Activated naive CD8-positive, alpha-beta T cell treated with anti-CD3 and anti-CD28 coated beads, Interleukin-2, amount 10 ng/mL, durations not matched to agents 7 days and 5 days (primary cell): ENCODE results near the gene IKZF3. TPM values are rescaled to one million over a fixed set of nuclear protein-coding genes. Genes with fewer than 3 reads are reported as not detected.
A peak's percentile ranks its signal among the peaks of the same experiment; 100 is the strongest.
"Not testable (repeated sequence)": the region's sequence is repeated elsewhere in the genome, so short reads cannot be mapped to it uniquely, and the experiment has no call there.

Experiments used
- ATAC-seq: fragments of 150-1000 bp; cut with Tn5 transposase; one replicate; pipeline ENCODE4 v1.10.0; 2021; ENCODE audit warnings: low read depth, moderate library complexity
- POLR2A ChIA-PET: fragments of 350-600 bp; sonication (Branson Sonifier 250); formaldehyde crosslinking; loops from one replicate; lab custom pipeline; 2021; ENCODE audit warnings: antibody characterized with exemption; lab: Charles Lee
- DNase-seq: peaks from one replicate; pipeline ENCODE4 v3.0.0; 2021
- H3K27ac Mint-ChIP-seq: one replicate; pipeline ENCODE4 v1.8.0; 2022; ENCODE audit warnings: mild to moderate bottlenecking, mixed read lengths
- H3K27me3 Mint-ChIP-seq: one replicate; pipeline ENCODE4 v1.8.0; 2022; ENCODE audit warnings: mild to moderate bottlenecking, moderate library complexity, mixed read lengths
- H3K36me3 Mint-ChIP-seq: one replicate; pipeline ENCODE4 v1.8.0; 2021; ENCODE audit warnings: mild to moderate bottlenecking, mixed read lengths
- H3K4me1 Mint-ChIP-seq: one replicate; pipeline ENCODE4 v1.8.0; 2021; ENCODE audit warnings: mixed read lengths
- H3K4me3 Mint-ChIP-seq: one replicate; pipeline ENCODE4 v1.8.0; 2022; ENCODE audit warnings: mild to moderate bottlenecking, moderate library complexity, mixed read lengths
- H3K9me3 Mint-ChIP-seq: one replicate; pipeline ENCODE4 v1.8.0; 2021; ENCODE audit warnings: mixed read lengths
- total RNA-seq, 2 experiments: library from RNA; stranded (reverse); gene quantifications; one replicate each; pipeline ENCODE4 v1.2.3, GENCODE V29; 2021

IKZF3 gene
- 10 to 100 TPM; 78.5 to 83.5 TPM for total RNA-seq

GRCh38 chr17:39863918-39864746 is at the start of gene IKZF3:
TSS of gene IKZF3 (minus strand) at chr17:39864312. CDS start at chr17:39864126, 186 bp downstream.
- Mint-ChIP-seq H3K27ac (peak within 1 kb of the TSS; percentile 92), H3K4me3 (peak within 1 kb of the TSS; percentile 91), H3K27me3 (no peaks in the 10 kb centered on the region), H3K9me3 (no peaks in the 10 kb centered on the region), H3K4me1 (peaks cover 49% of the 10 kb centered on the region), H3K36me3 (peaks cover 8% of the 10 kb centered on the region)
- DNase-seq (peak; percentile 82), ATAC-seq (peak; percentile 77)
- POLR2A ChIA-PET = interaction anchor here (0.9 to 2.3 kb wide), 7 partner anchors 45 to 134 kb away, joined by 3 to 10 read pairs (median 4); partner anchors contain the start of genes MIEN1 and PSMD3

- peaks cover 52% of the 10 kb centered on the region for H3K36me3 Mint-ChIP-seq
These were observed 44.8 kb upstream of the IKZF3 start for GRCh38 chr17:39908789-39909352.

GRCh38 chr17:39904990-39905288 is 40.8 kb upstream of the IKZF3 start:
- Mint-ChIP-seq H3K4me1 (peaks cover 33% of the 10 kb centered on the region), H3K27ac (peak overlapping the region; percentile 15), H3K27me3 (no peaks in the 10 kb centered on the region), H3K4me3 (no peak overlapping the region), H3K9me3 (no peaks in the 10 kb centered on the region), H3K36me3 (peaks cover 55% of the 10 kb centered on the region)
- ATAC-seq (no peak), DNase-seq (no peak)
- POLR2A ChIA-PET = interaction anchor here (1.7 kb wide), 1 partner anchor 21 kb away, joined by 6 read pairs; no protein-coding TSS in a partner anchor

More at GRCh38 chr17:39908789-39909352, 44.8 kb upstream of the IKZF3 start:
- Mint-ChIP-seq H3K4me3 (no peak overlapping the region), H3K9me3 (no peaks in the 10 kb centered on the region), H3K4me1 (peaks cover 23% of the 10 kb centered on the region), H3K27me3 (no peaks in the 10 kb centered on the region), H3K27ac (no peak overlapping the region)
- DNase-seq (no peak), ATAC-seq (no peak)
- POLR2A ChIA-PET = interaction anchor here (0.8 to 1.0 kb wide), 2 partner anchors 14 to 24 kb away, joined by 3 read pairs; no protein-coding TSS in a partner anchor

- Mint-ChIP-seq H3K36me3 (peaks cover 55% of the 10 kb centered on the region), H3K4me3 (peak overlapping the region; percentile 70), H3K4me1 (peaks cover 33% of the 10 kb centered on the region), H3K27me3 (no peaks in the 10 kb centered on the region), H3K27ac (peak overlapping the region; percentile 84), H3K9me3 (no peaks in the 10 kb centered on the region)
- POLR2A ChIA-PET = interaction anchor here (1.5 kb wide), 1 partner anchor 23 kb away, joined by 5 read pairs; no protein-coding TSS in a partner anchor
- peak; percentile 99 for ATAC-seq
- DNase-seq = no peak
These were observed 39.2 kb upstream of the IKZF3 start for GRCh38 chr17:39903158-39903884.

- Mint-ChIP-seq H3K4me1 (peaks cover 33% of the 10 kb centered on the region), H3K36me3 (peaks cover 52% of the 10 kb centered on the region)
- not testable (repeated sequence) for H3K27me3 Mint-ChIP-seq, H3K27ac Mint-ChIP-seq, DNase-seq, H3K9me3 Mint-ChIP-seq, H3K4me3 Mint-ChIP-seq, ATAC-seq
- POLR2A ChIA-PET = interaction anchor here (1.5 kb wide), 1 partner anchor 24 kb away, joined by 5 read pairs; no protein-coding TSS in a partner anchor
These were observed 37.9 kb upstream of the IKZF3 start for GRCh38 chr17:39902027-39902426.

GRCh38 chr17:39899215-39899614 is 35.1 kb upstream of the IKZF3 start:
- Mint-ChIP-seq H3K4me3 (no peak overlapping the region), H3K9me3 (no peaks in the 10 kb centered on the region), H3K4me1 (peaks cover 18% of the 10 kb centered on the region), H3K27ac (no peak overlapping the region), H3K27me3 (no peaks in the 10 kb centered on the region), H3K36me3 (peaks cover 31% of the 10 kb centered on the region)
- DNase-seq = no peak
- ATAC-seq = no peak
- POLR2A ChIA-PET = no interaction called here

GRCh38 chr17:39898088-39898487 is 34.0 kb upstream of the IKZF3 start:
- Mint-ChIP-seq H3K27ac (no peak overlapping the region), H3K36me3 (peaks cover 27% of the 10 kb centered on the region)

GRCh38 chr17:39894681-39895376 is 30.7 kb upstream of the IKZF3 start:
- Mint-ChIP-seq H3K36me3 (peaks cover 9% of the 10 kb centered on the region), H3K27me3 (peaks cover 7% of the 10 kb centered on the region), H3K9me3 (no peaks in the 10 kb centered on the region), H3K4me1 (peaks cover 5% of the 10 kb centered on the region), H3K4me3 (no peak overlapping the region), H3K27ac (no peak overlapping the region)
- DNase-seq (no peak), ATAC-seq (no peak)
- POLR2A ChIA-PET = interaction anchor here (0.6 to 1.3 kb wide), 5 partner anchors 15 to 238 kb away, joined by 3 read pairs; no protein-coding TSS in a partner anchor

More at GRCh38 chr17:39898088-39898487, 34.0 kb upstream of the IKZF3 start:
- DNase-seq (no peak), ATAC-seq (no peak)
- Mint-ChIP-seq H3K27me3 (no peaks in the 10 kb centered on the region), H3K4me1 (peaks cover 10% of the 10 kb centered on the region), H3K4me3 (no peak overlapping the region), H3K9me3 (no peaks in the 10 kb centered on the region)
- POLR2A ChIA-PET = no interaction called here

GRCh38 chr17:39889200-39889599 is 25.1 kb upstream of the IKZF3 start:
- no peak overlapping the region for H3K4me3 Mint-ChIP-seq
- no peak for DNase-seq
- peaks cover 23% of the 10 kb centered on the region for H3K27me3 Mint-ChIP-seq
- no peaks in the 10 kb centered on the region for H3K4me1 Mint-ChIP-seq
- peaks cover 2% of the 10 kb centered on the region for H3K9me3 Mint-ChIP-seq
- POLR2A ChIA-PET = no interaction called here
- ATAC-seq = no peak
- H3K36me3 Mint-ChIP-seq = no peaks in the 10 kb centered on the region
- no peak overlapping the region for H3K27ac Mint-ChIP-seq

- no peak overlapping the region for H3K27ac Mint-ChIP-seq
- no peaks in the 10 kb centered on the region for H3K4me1 Mint-ChIP-seq
- peaks cover 2% of the 10 kb centered on the region for H3K9me3 Mint-ChIP-seq
- peaks cover 19% of the 10 kb centered on the region for H3K27me3 Mint-ChIP-seq
- no peak for ATAC-seq
- H3K4me3 Mint-ChIP-seq = no peak overlapping the region
- POLR2A ChIA-PET = no interaction called here
- no peak for DNase-seq
- no peaks in the 10 kb centered on the region for H3K36me3 Mint-ChIP-seq
These were observed 23.0 kb upstream of the IKZF3 start for GRCh38 chr17:39887078-39887477.

GRCh38 chr17:39886102-39886501 is 22.0 kb upstream of the IKZF3 start:
- POLR2A ChIA-PET, H3K4me1 Mint-ChIP-seq, ATAC-seq, H3K27ac Mint-ChIP-seq, DNase-seq, H3K36me3 Mint-ChIP-seq, H3K9me3 Mint-ChIP-seq, H3K4me3 Mint-ChIP-seq: not testable (repeated sequence)
- H3K27me3 Mint-ChIP-seq = peaks cover 21% of the 10 kb centered on the region

GRCh38 chr17:39872751-39873150 is 8.6 kb upstream of the IKZF3 start:
- H3K27me3 Mint-ChIP-seq = peaks cover 9% of the 10 kb centered on the region
- H3K27ac Mint-ChIP-seq = no peak overlapping the region
- H3K4me3 Mint-ChIP-seq = no peak overlapping the region
- ATAC-seq (no peak), DNase-seq (no peak)
- no peaks in the 10 kb centered on the region for H3K9me3 Mint-ChIP-seq
- H3K36me3 Mint-ChIP-seq = no peaks in the 10 kb centered on the region
- POLR2A ChIA-PET = interaction anchor here (1.4 to 1.7 kb wide), 2 partner anchors 49 to 107 kb away, joined by 3 to 5 read pairs; partner anchors contain the start of gene PSMD3
- peaks cover 2% of the 10 kb centered on the region for H3K4me1 Mint-ChIP-seq
